ENCODE results near the gene PIAS1.

- TF ChIP-seq REST (IDR thresholded peaks at IDR 0.05; ENCODE audit: insufficient replicate concordance, low read depth) (no peak), CTCF (IDR thresholded peaks at IDR 0.05; ENCODE audit: insufficient read depth, low read length) (no peak), POLR2AphosphoS5 (IDR thresholded peaks at IDR 0.05; ENCODE audit: low read depth) (no peak), GABPA (IDR thresholded peaks at IDR 0.05; ENCODE audit: low read depth) (no peak)
These were observed 41.2 kb upstream of the PIAS1 start for GRCh38 chr15:68012911-68013310.
